ENCODE data around the gene HTT.

DNA sequence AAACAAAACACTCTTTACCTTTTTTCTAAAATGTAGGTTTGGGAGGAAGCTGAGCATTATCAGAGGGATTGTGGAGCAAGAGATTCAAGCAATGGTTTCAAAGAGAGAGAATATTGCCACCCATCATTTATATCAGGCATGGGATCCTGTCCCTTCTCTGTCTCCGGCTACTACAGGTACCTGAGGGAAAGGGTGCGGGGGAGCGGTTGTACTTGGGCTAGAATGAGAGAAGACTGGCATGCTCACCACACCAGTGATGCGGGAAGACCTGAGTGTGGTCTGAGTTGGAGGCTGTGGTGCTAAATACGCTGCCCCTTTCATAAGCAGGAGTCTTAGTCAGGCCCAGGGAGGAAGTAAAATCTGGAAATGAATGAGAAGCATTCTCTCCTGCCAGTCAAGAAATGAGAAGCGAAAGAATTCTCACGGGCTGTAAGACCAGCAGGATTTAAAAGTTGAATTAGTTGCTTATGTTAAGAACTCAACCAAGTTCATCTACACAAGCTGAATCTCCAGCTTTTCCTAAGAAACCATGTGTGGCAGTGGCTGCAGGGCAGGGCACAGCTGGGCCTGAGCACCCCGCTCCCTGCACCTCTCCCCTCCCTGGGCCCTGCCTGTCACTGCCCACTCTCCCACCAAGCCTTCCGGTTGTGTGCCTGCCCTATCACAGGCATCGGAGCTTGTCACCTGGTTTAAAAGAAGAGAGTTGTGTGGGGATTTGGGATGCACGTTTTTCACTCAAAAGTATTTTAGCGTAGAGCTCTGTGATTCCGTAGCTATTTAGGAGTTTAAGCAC, 149.7 kb downstream of the HTT start:
- no peak for TF ChIP-seq EP300 (IDR thresholded peaks at IDR 0.05)
- no peak for TF ChIP-seq POLR2A (IDR thresholded peaks at IDR 0.05)
- TF ChIP-seq, protein P1, sequence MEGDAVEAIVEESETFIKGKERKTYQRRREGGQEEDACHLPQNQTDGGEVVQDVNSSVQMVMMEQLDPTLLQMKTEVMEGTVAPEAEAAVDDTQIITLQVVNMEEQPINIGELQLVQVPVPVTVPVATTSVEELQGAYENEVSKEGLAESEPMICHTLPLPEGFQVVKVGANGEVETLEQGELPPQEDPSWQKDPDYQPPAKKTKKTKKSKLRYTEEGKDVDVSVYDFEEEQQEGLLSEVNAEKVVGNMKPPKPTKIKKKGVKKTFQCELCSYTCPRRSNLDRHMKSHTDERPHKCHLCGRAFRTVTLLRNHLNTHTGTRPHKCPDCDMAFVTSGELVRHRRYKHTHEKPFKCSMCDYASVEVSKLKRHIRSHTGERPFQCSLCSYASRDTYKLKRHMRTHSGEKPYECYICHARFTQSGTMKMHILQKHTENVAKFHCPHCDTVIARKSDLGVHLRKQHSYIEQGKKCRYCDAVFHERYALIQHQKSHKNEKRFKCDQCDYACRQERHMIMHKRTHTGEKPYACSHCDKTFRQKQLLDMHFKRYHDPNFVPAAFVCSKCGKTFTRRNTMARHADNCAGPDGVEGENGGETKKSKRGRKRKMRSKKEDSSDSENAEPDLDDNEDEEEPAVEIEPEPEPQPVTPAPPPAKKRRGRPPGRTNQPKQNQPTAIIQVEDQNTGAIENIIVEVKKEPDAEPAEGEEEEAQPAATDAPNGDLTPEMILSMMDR (IDR thresholded peaks at IDR 0.05) = no peak
